Progenitor cell of endocrine pancreas (in vitro differentiated cells): ENCODE measurements around the gene SLC6A2. TPM values are rescaled to one million over a fixed set of nuclear protein-coding genes. Genes with fewer than 3 reads are reported as not detected.

Source experiments
- DNase-seq: peaks from one replicate; pipeline ENCODE4 v3.0.0; 2021; ENCODE audit warnings: low spot score; ENCODE audit not compliant: unreplicated experiment
- H3K27ac Mint-ChIP-seq: 2 replicates; pipeline ENCODE4 v1.8.0; 2021; ENCODE audit warnings: mild to moderate bottlenecking, moderate library complexity, mixed read lengths
- H3K27me3 Mint-ChIP-seq: 2 replicates; pipeline ENCODE4 v1.8.0; 2021; ENCODE audit warnings: mixed read lengths
- H3K36me3 Mint-ChIP-seq: 2 replicates; pipeline ENCODE4 v1.8.0; 2022; ENCODE audit warnings: mixed read lengths; ENCODE audit not compliant: insufficient read depth
- H3K4me1 Mint-ChIP-seq: 2 replicates; pipeline ENCODE4 v1.8.0; 2021; ENCODE audit warnings: low read depth, mixed read lengths
- H3K4me3 Mint-ChIP-seq: 2 replicates; pipeline ENCODE4 v1.8.0; 2021; ENCODE audit warnings: low read depth, mild to moderate bottlenecking, moderate library complexity, mixed read lengths
- H3K9me3 Mint-ChIP-seq: 2 replicates; pipeline ENCODE4 v1.8.0; 2021; ENCODE audit warnings: low read depth, mixed read lengths
- CTCF ChIP-seq: fragments of 200-600 bp; sonication (generic); IDR thresholded peaks from one replicate; pipeline ENCODE4 v1.5.0; 2021; ENCODE audit warnings: antibody characterized with exemption, mild to moderate bottlenecking; ENCODE audit not compliant: unreplicated experiment
- total RNA-seq: library from RNA; stranded (reverse); gene quantifications from 2 replicates; pipeline ENCODE4 v1.2.1, GENCODE V29; 2021

The SLC6A2 gene
- total RNA-seq, 1 donor from 2014 or later, result not detected

- H3K4me3 Mint-ChIP-seq, result no peak overlapping the region
- H3K9me3 Mint-ChIP-seq, result no peaks in the 10 kb centered on the region
- no peak overlapping the region for H3K27ac Mint-ChIP-seq
- H3K27me3 Mint-ChIP-seq, result peaks cover 55% of the 10 kb centered on the region
- no peaks in the 10 kb centered on the region for H3K36me3 Mint-ChIP-seq
- TF ChIP-seq CTCF, result no peak
- H3K4me1 Mint-ChIP-seq, result no peaks in the 10 kb centered on the region
- no peak for DNase-seq
These were observed 8.4 kb upstream of the SLC6A2 start for GRCh38 chr16:55647343-55647742.

- no peak for DNase-seq
- Mint-ChIP-seq H3K4me1 (no peaks in the 10 kb centered on the region), H3K27ac (no peak overlapping the region), H3K27me3 (peaks cover 55% of the 10 kb centered on the region), H3K4me3 (no peak overlapping the region), H3K9me3 (no peaks in the 10 kb centered on the region), H3K36me3 (no peaks in the 10 kb centered on the region)
- TF ChIP-seq CTCF, result no peak
These were observed 8.0 kb upstream of the SLC6A2 start for GRCh38 chr16:55647798-55648197.

GRCh38 chr16:55651841-55652824 lies 3.7 kb upstream of the SLC6A2 start:
- no peaks in the 10 kb centered on the region for H3K36me3 Mint-ChIP-seq
- no peak for TF ChIP-seq CTCF
- H3K9me3 Mint-ChIP-seq, result no peaks in the 10 kb centered on the region
- H3K4me3 Mint-ChIP-seq, result no peak overlapping the region
- no peak for DNase-seq
- no peak overlapping the region for H3K27ac Mint-ChIP-seq
- H3K4me1 Mint-ChIP-seq, result peaks cover 4% of the 10 kb centered on the region
- H3K27me3 Mint-ChIP-seq, result peaks cover 46% of the 10 kb centered on the region

GRCh38 chr16:55653106-55653505 lies 2.7 kb upstream of the SLC6A2 start:
- Mint-ChIP-seq H3K27ac (no peak overlapping the region), H3K4me3 (no peak overlapping the region), H3K27me3 (peaks cover 48% of the 10 kb centered on the region), H3K36me3 (no peaks in the 10 kb centered on the region), H3K4me1 (peaks cover 4% of the 10 kb centered on the region), H3K9me3 (no peaks in the 10 kb centered on the region)
- TF ChIP-seq CTCF, result no peak
- no peak for DNase-seq

GRCh38 chr16:55655381-55655896 lies 349 bp upstream of the SLC6A2 start:
- Mint-ChIP-seq H3K36me3 (no peaks in the 10 kb centered on the region), H3K4me3 (no peak overlapping the region), H3K27me3 (peaks cover 53% of the 10 kb centered on the region), H3K9me3 (no peaks in the 10 kb centered on the region), H3K4me1 (peaks cover 4% of the 10 kb centered on the region), H3K27ac (no peak overlapping the region)
- DNase-seq, result no peak
- TF ChIP-seq CTCF, result no peak
